WTC11 (cell line): ENCODE data around the gene MAMDC2. TPM values are rescaled to one million over a fixed set of nuclear protein-coding genes. Genes with fewer than 3 reads are reported as not detected.

Experiments
- ATAC-seq: fragments of 200-7000 bp; cut with Tn5 transposase; 2 replicates; pipeline ENCODE4 v1.10.0; 2021; ENCODE audit warnings: mild to moderate bottlenecking, moderate library complexity
- CTCF ChIA-PET: fragments of 300-600 bp; sonication (Branson Sonifier 250); formaldehyde crosslinking; loops from one replicate; lab custom pipeline; 2021; ENCODE audit warnings: antibody characterized with exemption; lab: Charles Lee
- POLR2A ChIA-PET: fragments of 350-600 bp; sonication (Branson Sonifier 250); formaldehyde crosslinking; loops from one replicate; lab custom pipeline; 2021; ENCODE audit warnings: antibody characterized with exemption; lab: Charles Lee
- DNase-seq: peaks from one replicate; pipeline ENCODE4 v3.0.0; 2021; ENCODE audit warnings: low spot score
- H3K27ac Mint-ChIP-seq: 2 replicates; pipeline ENCODE4 v1.8.0; 2021; ENCODE audit warnings: mixed read lengths
- H3K27me3 Mint-ChIP-seq: 2 replicates; pipeline ENCODE4 v1.8.0; 2021; ENCODE audit warnings: low read depth, mild to moderate bottlenecking, moderate library complexity, mixed read lengths
- H3K36me3 Mint-ChIP-seq: 2 replicates; pipeline ENCODE4 v1.8.0; 2021; ENCODE audit warnings: mixed read lengths
- H3K4me1 Mint-ChIP-seq: 2 replicates; pipeline ENCODE4 v1.8.0; 2022; ENCODE audit warnings: mixed read lengths
- H3K4me3 Mint-ChIP-seq: 2 replicates; pipeline ENCODE4 v1.8.0; 2021; ENCODE audit warnings: mild to moderate bottlenecking, moderate library complexity, mixed read lengths
- H3K9me3 Mint-ChIP-seq: 2 replicates; pipeline ENCODE4 v1.8.0; 2021; ENCODE audit warnings: mixed read lengths
- E2F1 ChIP-seq: sonication (generic); formaldehyde crosslinking; IDR thresholded peaks from 2 replicates; pipeline ENCODE4 v1.8.0; 2022; ENCODE audit warnings: mild to moderate bottlenecking, missing genetic modification reagents
- FOXP1 ChIP-seq: sonication (generic); formaldehyde crosslinking; IDR thresholded peaks from 2 replicates; pipeline ENCODE4 v1.8.0; 2022; ENCODE audit warnings: missing genetic modification reagents, mild to moderate bottlenecking, moderate library complexity, borderline replicate concordance
- MYBL2 ChIP-seq: sonication (generic); formaldehyde crosslinking; IDR thresholded peaks from 2 replicates; pipeline ENCODE4 v1.8.1; 2023; ENCODE audit warnings: mild to moderate bottlenecking, moderate library complexity, missing genetic modification reagents
- NFATC4 ChIP-seq: fragments of 250-450 bp; sonication (Bioruptor Pico); IDR thresholded peaks from 2 replicates; pipeline ENCODE4 v1.9.0; 2021; ENCODE audit warnings: mild to moderate bottlenecking
- NFYB ChIP-seq: sonication (generic); formaldehyde crosslinking; conservative IDR thresholded peaks from 2 replicates; pipeline ENCODE4 v1.8.0; 2022; ENCODE audit warnings: low read depth, missing genetic modification reagents
- NR1H2 ChIP-seq: sonication (generic); formaldehyde crosslinking; IDR thresholded peaks from 2 replicates; pipeline ENCODE4 v1.9.0; 2021; ENCODE audit warnings: mild to moderate bottlenecking, moderate library complexity, missing genetic modification reagents
- NR2C2 ChIP-seq: sonication (generic); formaldehyde crosslinking; IDR thresholded peaks from 2 replicates; pipeline ENCODE4 v1.8.0; 2022; ENCODE audit warnings: mild to moderate bottlenecking, missing genetic modification reagents
- NR3C1 ChIP-seq: sonication (generic); formaldehyde crosslinking; conservative IDR thresholded peaks from 2 replicates; pipeline ENCODE4 v1.8.1; 2023; ENCODE audit warnings: low read depth, mild to moderate bottlenecking, missing genetic modification reagents
- PRRX2 ChIP-seq: fragments of 250-450 bp; sonication (Bioruptor Pico); IDR thresholded peaks from 2 replicates; pipeline ENCODE4 v1.8.0; 2021; ENCODE audit warnings: mild to moderate bottlenecking
- RORB ChIP-seq: fragments of 250-450 bp; sonication (Bioruptor Pico); IDR thresholded peaks from 2 replicates; pipeline ENCODE4 v1.9.0; 2021; ENCODE audit warnings: mild to moderate bottlenecking
- SP1 ChIP-seq: sonication (generic); formaldehyde crosslinking; conservative IDR thresholded peaks from 2 replicates; pipeline ENCODE4 v1.8.1; 2022; ENCODE audit warnings: missing genetic modification reagents
- ZNF232 ChIP-seq: sonication (generic); formaldehyde crosslinking; IDR thresholded peaks from 2 replicates; pipeline ENCODE4 v1.8.0; 2022; ENCODE audit warnings: mild to moderate bottlenecking, missing genetic modification reagents
- ZNF281 ChIP-seq: sonication (generic); formaldehyde crosslinking; IDR thresholded peaks from 2 replicates; pipeline ENCODE4 v1.8.0; 2023; ENCODE audit warnings: mild to moderate bottlenecking, missing genetic modification reagents
- ZNF416 ChIP-seq: fragments of 250-450 bp; sonication (Bioruptor Pico); IDR thresholded peaks from 2 replicates; pipeline ENCODE4 v1.9.0; 2021; ENCODE audit warnings: mild to moderate bottlenecking, inconsistent platforms
- ZNF423 ChIP-seq: fragments of 250-450 bp; sonication (Bioruptor Pico); IDR thresholded peaks from 2 replicates; pipeline ENCODE4 v2.1.2; 2022; ENCODE audit warnings: mild to moderate bottlenecking, moderate library complexity
- total RNA-seq: library from RNA; stranded (reverse); gene quantifications from 3 replicates; pipeline ENCODE4 v1.2.3, GENCODE V29; 2021
- TF ChIP-seq, protein P1 (sequence below): sonication (generic); formaldehyde crosslinking; IDR thresholded peaks from 2 replicates; pipeline ENCODE4 v1.8.0; 2022; ENCODE audit warnings: missing genetic modification reagents
- TF ChIP-seq, protein P2 (sequence below): sonication (generic); formaldehyde crosslinking; IDR thresholded peaks from 2 replicates; pipeline ENCODE4 v1.8.0; 2022; ENCODE audit warnings: mild to moderate bottlenecking, missing genetic modification reagents
- TF ChIP-seq, protein P3 (sequence below): fragments of 250-450 bp; sonication (Bioruptor Pico); IDR thresholded peaks from 2 replicates; pipeline ENCODE4 v1.9.0; 2021; ENCODE audit warnings: mild to moderate bottlenecking, borderline replicate concordance
- TF ChIP-seq, protein P4 (sequence below): sonication (generic); formaldehyde crosslinking; IDR thresholded peaks from 2 replicates; pipeline ENCODE4 v1.8.1; 2022; ENCODE audit warnings: low read depth, missing genetic modification reagents, borderline replicate concordance
- TF ChIP-seq, protein P5 (sequence below): fragments of 250-450 bp; sonication (Bioruptor Pico); IDR thresholded peaks from 2 replicates; pipeline ENCODE4 v1.8.0; 2021; ENCODE audit warnings: mild to moderate bottlenecking

MAMDC2 gene
- total RNA-seq, 1 experiment from 2014 or later, result 6.0 TPM

DNA sequence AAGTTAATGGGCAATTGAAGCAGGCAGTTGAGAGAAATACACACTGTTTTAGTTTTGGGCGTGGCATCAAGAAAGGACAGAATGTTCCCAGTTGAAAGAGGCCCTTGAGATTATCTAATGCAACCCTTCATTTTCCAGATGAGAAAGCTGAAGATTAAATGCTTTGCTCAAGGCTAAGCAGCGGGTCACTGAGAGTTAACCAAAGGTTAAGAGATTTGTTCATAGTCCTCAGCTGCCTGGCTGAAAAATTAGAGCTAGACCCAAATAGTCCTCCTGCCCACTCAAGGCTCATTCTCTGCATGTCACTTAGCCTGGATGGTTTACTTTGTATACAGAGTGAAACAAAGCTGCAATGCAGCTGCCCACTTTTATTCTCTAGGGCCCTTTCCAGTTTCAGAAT is 46.7 kb upstream of the MAMDC2 start (continued):
- TF ChIP-seq, protein P1, sequence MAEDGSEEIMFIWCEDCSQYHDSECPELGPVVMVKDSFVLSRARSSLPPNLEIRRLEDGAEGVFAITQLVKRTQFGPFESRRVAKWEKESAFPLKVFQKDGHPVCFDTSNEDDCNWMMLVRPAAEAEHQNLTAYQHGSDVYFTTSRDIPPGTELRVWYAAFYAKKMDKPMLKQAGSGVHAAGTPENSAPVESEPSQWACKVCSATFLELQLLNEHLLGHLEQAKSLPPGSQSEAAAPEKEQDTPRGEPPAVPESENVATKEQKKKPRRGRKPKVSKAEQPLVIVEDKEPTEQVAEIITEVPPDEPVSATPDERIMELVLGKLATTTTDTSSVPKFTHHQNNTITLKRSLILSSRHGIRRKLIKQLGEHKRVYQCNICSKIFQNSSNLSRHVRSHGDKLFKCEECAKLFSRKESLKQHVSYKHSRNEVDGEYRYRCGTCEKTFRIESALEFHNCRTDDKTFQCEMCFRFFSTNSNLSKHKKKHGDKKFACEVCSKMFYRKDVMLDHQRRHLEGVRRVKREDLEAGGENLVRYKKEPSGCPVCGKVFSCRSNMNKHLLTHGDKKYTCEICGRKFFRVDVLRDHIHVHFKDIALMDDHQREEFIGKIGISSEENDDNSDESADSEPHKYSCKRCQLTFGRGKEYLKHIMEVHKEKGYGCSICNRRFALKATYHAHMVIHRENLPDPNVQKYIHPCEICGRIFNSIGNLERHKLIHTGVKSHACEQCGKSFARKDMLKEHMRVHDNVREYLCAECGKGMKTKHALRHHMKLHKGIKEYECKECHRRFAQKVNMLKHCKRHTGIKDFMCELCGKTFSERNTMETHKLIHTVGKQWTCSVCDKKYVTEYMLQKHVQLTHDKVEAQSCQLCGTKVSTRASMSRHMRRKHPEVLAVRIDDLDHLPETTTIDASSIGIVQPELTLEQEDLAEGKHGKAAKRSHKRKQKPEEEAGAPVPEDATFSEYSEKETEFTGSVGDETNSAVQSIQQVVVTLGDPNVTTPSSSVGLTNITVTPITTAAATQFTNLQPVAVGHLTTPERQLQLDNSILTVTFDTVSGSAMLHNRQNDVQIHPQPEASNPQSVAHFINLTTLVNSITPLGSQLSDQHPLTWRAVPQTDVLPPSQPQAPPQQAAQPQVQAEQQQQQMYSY (CRISPR knock-in tag), result no peak
- TF ChIP-seq NR3C1 (no peak), PRRX2 (no peak), ZNF423 (CRISPR knock-in tag) (no peak), MYBL2 (CRISPR knock-in tag) (no peak), NFYB (CRISPR knock-in tag) (no peak), ZNF416 (no peak)

- peaks cover 10% of the 10 kb centered on the region for H3K9me3 Mint-ChIP-seq
- no peaks in the 10 kb centered on the region for H3K27me3 Mint-ChIP-seq
- H3K27ac Mint-ChIP-seq, result no peak overlapping the region
- H3K36me3 Mint-ChIP-seq, result no peaks in the 10 kb centered on the region
- CTCF ChIA-PET, result interaction anchor here (0.8 to 1.1 kb wide), 2 partner anchors 33 to 113 kb away, joined by 3 to 4 read pairs; no protein-coding TSS in a partner anchor
- DNase-seq (no peak), ATAC-seq (no peak)
- peaks cover 24% of the 10 kb centered on the region for H3K4me1 Mint-ChIP-seq
- POLR2A ChIA-PET, result no interaction called here
- H3K4me3 Mint-ChIP-seq, result no peak overlapping the region
- TF ChIP-seq E2F1 (no peak), SP1 (CRISPR knock-in tag) (no peak), NR1H2 (CRISPR knock-in tag) (no peak), FOXP1 (no peak), ZNF232 (CRISPR knock-in tag) (no peak), NFATC4 (CRISPR knock-in tag) (no peak), RORB (CRISPR knock-in tag) (no peak), ZNF281 (CRISPR knock-in tag) (no peak), NR2C2 (no peak)
- TF ChIP-seq, protein P2, sequence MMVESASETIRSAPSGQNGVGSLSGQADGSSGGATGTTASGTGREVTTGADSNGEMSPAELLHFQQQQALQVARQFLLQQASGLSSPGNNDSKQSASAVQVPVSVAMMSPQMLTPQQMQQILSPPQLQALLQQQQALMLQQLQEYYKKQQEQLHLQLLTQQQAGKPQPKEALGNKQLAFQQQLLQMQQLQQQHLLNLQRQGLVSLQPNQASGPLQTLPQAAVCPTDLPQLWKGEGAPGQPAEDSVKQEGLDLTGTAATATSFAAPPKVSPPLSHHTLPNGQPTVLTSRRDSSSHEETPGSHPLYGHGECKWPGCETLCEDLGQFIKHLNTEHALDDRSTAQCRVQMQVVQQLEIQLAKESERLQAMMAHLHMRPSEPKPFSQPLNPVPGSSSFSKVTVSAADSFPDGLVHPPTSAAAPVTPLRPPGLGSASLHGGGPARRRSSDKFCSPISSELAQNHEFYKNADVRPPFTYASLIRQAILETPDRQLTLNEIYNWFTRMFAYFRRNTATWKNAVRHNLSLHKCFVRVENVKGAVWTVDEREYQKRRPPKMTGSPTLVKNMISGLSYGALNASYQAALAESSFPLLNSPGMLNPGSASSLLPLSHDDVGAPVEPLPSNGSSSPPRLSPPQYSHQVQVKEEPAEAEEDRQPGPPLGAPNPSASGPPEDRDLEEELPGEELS (CRISPR knock-in tag), result no peak
- TF ChIP-seq, protein P3, sequence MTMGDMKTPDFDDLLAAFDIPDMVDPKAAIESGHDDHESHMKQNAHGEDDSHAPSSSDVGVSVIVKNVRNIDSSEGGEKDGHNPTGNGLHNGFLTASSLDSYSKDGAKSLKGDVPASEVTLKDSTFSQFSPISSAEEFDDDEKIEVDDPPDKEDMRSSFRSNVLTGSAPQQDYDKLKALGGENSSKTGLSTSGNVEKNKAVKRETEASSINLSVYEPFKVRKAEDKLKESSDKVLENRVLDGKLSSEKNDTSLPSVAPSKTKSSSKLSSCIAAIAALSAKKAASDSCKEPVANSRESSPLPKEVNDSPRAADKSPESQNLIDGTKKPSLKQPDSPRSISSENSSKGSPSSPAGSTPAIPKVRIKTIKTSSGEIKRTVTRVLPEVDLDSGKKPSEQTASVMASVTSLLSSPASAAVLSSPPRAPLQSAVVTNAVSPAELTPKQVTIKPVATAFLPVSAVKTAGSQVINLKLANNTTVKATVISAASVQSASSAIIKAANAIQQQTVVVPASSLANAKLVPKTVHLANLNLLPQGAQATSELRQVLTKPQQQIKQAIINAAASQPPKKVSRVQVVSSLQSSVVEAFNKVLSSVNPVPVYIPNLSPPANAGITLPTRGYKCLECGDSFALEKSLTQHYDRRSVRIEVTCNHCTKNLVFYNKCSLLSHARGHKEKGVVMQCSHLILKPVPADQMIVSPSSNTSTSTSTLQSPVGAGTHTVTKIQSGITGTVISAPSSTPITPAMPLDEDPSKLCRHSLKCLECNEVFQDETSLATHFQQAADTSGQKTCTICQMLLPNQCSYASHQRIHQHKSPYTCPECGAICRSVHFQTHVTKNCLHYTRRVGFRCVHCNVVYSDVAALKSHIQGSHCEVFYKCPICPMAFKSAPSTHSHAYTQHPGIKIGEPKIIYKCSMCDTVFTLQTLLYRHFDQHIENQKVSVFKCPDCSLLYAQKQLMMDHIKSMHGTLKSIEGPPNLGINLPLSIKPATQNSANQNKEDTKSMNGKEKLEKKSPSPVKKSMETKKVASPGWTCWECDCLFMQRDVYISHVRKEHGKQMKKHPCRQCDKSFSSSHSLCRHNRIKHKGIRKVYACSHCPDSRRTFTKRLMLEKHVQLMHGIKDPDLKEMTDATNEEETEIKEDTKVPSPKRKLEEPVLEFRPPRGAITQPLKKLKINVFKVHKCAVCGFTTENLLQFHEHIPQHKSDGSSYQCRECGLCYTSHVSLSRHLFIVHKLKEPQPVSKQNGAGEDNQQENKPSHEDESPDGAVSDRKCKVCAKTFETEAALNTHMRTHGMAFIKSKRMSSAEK (CRISPR knock-in tag), result no peak
- TF ChIP-seq, protein P4, sequence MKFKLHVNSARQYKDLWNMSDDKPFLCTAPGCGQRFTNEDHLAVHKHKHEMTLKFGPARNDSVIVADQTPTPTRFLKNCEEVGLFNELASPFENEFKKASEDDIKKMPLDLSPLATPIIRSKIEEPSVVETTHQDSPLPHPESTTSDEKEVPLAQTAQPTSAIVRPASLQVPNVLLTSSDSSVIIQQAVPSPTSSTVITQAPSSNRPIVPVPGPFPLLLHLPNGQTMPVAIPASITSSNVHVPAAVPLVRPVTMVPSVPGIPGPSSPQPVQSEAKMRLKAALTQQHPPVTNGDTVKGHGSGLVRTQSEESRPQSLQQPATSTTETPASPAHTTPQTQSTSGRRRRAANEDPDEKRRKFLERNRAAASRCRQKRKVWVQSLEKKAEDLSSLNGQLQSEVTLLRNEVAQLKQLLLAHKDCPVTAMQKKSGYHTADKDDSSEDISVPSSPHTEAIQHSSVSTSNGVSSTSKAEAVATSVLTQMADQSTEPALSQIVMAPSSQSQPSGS (CRISPR knock-in tag), result no peak
- TF ChIP-seq, protein P5, sequence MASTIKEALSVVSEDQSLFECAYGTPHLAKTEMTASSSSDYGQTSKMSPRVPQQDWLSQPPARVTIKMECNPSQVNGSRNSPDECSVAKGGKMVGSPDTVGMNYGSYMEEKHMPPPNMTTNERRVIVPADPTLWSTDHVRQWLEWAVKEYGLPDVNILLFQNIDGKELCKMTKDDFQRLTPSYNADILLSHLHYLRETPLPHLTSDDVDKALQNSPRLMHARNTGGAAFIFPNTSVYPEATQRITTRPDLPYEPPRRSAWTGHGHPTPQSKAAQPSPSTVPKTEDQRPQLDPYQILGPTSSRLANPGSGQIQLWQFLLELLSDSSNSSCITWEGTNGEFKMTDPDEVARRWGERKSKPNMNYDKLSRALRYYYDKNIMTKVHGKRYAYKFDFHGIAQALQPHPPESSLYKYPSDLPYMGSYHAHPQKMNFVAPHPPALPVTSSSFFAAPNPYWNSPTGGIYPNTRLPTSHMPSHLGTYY (CRISPR knock-in tag), result no peak
Observed at GRCh38 chr9:69997524-69997923, 46.1 kb upstream of the MAMDC2 start.
